Measurements from ENCODE around the gene CDC16.
A peak's percentile ranks its signal among the peaks of the same experiment; 100 is the strongest.

The CDC16 gene

GRCh38 chr13:114269281-114269770 lies 34.6 kb downstream of the CDC16 start:
- no peak overlapping the region for H3K27ac Mint-ChIP-seq
- H3K36me3 Mint-ChIP-seq (ENCODE audit: low read depth) = peaks cover 84% of the 10 kb centered on the region
- no peak overlapping the region for H3K4me3 Mint-ChIP-seq
- no peaks in the 10 kb centered on the region for H3K4me1 Mint-ChIP-seq
- no peaks in the 10 kb centered on the region for H3K27me3 Mint-ChIP-seq (ENCODE audit: low read depth, poor library complexity)
- no peak for DNase-seq
- TF ChIP-seq CTCF (IDR thresholded peaks at IDR 0.05) = no peak
- H3K9me3 Mint-ChIP-seq = peaks cover 4% of the 10 kb centered on the region

GRCh38 chr13:114272977-114273376 lies 38.3 kb downstream of the CDC16 start:
- Mint-ChIP-seq H3K4me1 (no peaks in the 10 kb centered on the region), H3K9me3 (peaks cover 4% of the 10 kb centered on the region), H3K4me3 (no peak overlapping the region), H3K27ac (no peak overlapping the region), H3K27me3 (ENCODE audit: low read depth, poor library complexity) (no peaks in the 10 kb centered on the region), H3K36me3 (ENCODE audit: low read depth) (peaks cover 73% of the 10 kb centered on the region)
- no peak for DNase-seq
- no peak for TF ChIP-seq CTCF (IDR thresholded peaks at IDR 0.05)

- no peak overlapping the region for H3K27ac Mint-ChIP-seq
- no peak for TF ChIP-seq CTCF (IDR thresholded peaks at IDR 0.05)
- no peak for DNase-seq
- H3K4me1 Mint-ChIP-seq = peaks cover 14% of the 10 kb centered on the region
- no peak overlapping the region for H3K4me3 Mint-ChIP-seq
- H3K36me3 Mint-ChIP-seq (ENCODE audit: low read depth) = peaks cover 51% of the 10 kb centered on the region
- no peaks in the 10 kb centered on the region for H3K27me3 Mint-ChIP-seq (ENCODE audit: low read depth, poor library complexity)
- no peaks in the 10 kb centered on the region for H3K9me3 Mint-ChIP-seq
Observed at GRCh38 chr13:114275304-114275703, 40.6 kb downstream of the CDC16 start.

- Mint-ChIP-seq H3K4me1 (peaks cover 36% of the 10 kb centered on the region), H3K36me3 (ENCODE audit: low read depth) (peaks cover 26% of the 10 kb centered on the region), H3K27me3 (ENCODE audit: low read depth, poor library complexity) (no peaks in the 10 kb centered on the region), H3K9me3 (no peaks in the 10 kb centered on the region), H3K4me3 (no peak overlapping the region), H3K27ac (no peak overlapping the region)
- no peak for DNase-seq
- no peak for TF ChIP-seq CTCF (IDR thresholded peaks at IDR 0.05)
Observed at GRCh38 chr13:114279146-114279545, 44.4 kb downstream of the CDC16 start.

GRCh38 chr13:114279758-114280355 lies 45.2 kb downstream of the CDC16 start:
- Mint-ChIP-seq H3K4me3 (peak overlapping the region; percentile 85), H3K27ac (peak overlapping the region; percentile 14), H3K9me3 (no peaks in the 10 kb centered on the region), H3K27me3 (ENCODE audit: low read depth, poor library complexity) (no peaks in the 10 kb centered on the region), H3K36me3 (ENCODE audit: low read depth) (peaks cover 28% of the 10 kb centered on the region), H3K4me1 (peaks cover 40% of the 10 kb centered on the region)
- no peak for TF ChIP-seq CTCF (IDR thresholded peaks at IDR 0.05)
- no peak for DNase-seq
